Right ventricle myocardium inferior (tissue), 1 donor: ENCODE results near the gene NPLOC4. TPM values are rescaled to one million over a fixed set of nuclear protein-coding genes. Genes with fewer than 3 reads are reported as not detected.

Source experiments
- ATAC-seq: fragments of 200-7000 bp; cut with Tn5 transposase; one replicate; pipeline ENCODE4 v1.9.1; 2020; ENCODE audit warnings: mild to moderate bottlenecking, moderate library complexity
- DNase-seq: peaks from one replicate; pipeline ENCODE4 v3.0.0; 2021; ENCODE audit errors: missing footprints
- intact Hi-C: fragments of 100-400 bp; cut with DNase I; formaldehyde crosslinking; loops from one replicate; pipeline ENCODE4 v1.11.0; 2022
- total RNA-seq: library from RNA; stranded (reverse); fragmentation: NEBNext Ultra II Directional; extraction: Animal tissue kit (Norgen Biotek cat#: 25700); gene quantifications from one replicate; pipeline ENCODE4 v1.2.1, GENCODE V29; 2021
- donor health status: DM: no; HTN: yes; CAD: no; lungs with severe emphysema.

NPLOC4 gene
- total RNA-seq, 1 donor from 2014 or later = 82.0 TPM

DNA sequence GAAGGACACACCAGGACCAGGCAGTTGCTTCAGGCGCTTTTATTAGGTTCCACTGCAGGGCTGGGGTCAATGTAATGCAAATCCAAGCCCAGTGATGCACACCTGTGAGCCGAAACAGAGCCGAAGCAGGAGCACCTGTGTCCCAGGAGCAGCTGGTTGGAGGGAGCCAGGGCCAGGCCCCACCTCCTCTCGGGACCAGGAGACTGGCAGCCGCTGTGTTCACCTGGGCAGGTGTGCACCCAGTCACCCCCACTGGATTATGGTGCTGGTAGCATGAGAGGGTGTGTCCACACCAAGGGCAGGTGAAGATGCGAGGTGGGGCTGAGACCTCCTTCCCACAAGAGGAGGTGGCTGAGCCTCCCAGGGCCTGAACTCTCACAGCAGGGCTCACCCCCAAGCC lies 80.0 kb downstream of the NPLOC4 start:
- DNase-seq = peak; percentile 30
- intact Hi-C loops = no loop called here
- ATAC-seq = no peak

DNA sequence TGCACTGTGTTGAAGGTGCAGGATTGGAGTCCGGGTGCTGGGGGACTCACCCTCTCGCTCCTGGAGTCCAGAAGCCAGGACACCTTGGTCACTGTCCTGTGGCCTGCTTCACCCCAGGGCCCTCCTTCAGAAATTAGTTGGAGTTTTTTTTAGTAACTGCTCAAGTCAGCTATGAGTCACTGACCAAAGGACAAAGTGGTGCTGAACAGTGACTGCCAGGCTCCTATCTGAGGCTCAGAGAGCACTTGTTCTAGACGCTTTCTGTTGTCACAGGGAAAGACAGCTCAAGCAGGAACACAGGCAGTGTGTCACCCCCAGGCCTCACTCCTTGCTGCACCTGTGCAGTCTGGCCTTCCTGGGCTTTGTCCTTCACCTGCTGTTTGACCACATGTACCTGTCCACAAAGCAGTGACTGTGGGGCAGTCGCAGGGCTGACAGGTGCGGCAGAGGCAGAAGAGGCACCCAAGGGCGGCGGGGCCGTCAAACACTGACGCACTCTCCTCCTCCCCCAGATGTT lies 80.7 kb downstream of the NPLOC4 start:
- DNase-seq (peak; percentile 49), ATAC-seq (peak; percentile 37)
- intact Hi-C loops = no loop called here

DNA sequence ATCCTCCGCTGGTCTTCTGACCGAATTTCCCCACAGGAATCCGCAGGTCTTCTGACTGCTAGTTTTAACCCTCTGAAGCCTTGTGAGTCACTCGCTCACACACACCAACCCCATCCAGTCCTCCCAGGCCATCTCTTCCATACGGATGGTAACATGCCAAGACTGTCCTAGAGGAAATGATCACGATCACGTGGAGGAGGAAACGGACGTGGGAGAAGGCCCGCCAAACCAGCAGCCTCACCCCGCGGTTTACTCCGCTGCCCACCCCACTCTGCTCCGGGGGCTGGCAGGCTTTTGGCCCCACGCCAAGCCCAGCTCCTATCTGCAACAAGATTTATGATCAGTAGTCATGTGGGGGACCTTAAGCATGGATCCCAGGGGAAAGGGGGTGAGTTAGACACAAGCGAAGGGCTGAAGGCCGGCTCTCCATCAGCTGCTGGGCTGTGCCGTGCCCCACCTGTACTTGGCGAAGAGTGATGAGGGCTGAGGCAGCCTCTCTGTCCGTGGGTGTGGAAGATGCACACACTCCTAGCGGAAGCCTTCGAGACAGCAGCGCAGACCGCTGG lies 83.2 kb downstream of the NPLOC4 start:
- ATAC-seq (no peak), DNase-seq (peak; percentile 42)
- intact Hi-C loops = loop anchor here (5.0 kb wide), 1 partner anchor 36 kb away; no protein-coding TSS in a partner anchor

DNA sequence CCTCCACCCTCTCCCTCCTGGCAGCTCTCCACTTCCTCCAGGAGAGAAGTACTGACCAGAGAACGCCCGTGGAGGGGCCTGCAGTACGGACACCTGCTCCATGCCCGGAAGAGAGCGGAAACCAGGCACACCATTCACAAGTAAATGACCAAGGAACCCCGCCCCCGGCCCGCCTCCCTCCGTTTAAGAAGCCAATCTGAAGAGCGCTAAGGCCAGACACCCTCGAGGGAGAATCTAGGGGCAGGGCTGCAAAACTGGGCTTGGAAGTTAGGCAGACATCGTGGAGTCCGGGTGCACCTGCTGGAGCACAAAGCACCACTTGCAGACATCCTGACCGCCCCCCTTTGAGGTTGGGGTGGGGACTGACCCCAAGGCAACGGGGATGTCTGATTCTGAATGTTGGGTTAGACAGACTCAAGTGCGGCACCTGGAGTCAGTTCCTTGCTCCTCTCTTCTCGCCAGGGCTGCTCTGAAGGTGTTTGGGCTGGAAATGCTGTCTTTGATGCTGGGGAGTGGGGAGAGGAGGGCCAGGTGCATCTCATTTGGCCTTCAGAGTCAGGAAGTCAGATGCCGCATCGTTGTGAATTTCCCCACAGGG lies 83.8 kb downstream of the NPLOC4 start:
- DNase-seq (peak; percentile 81), ATAC-seq (peak; percentile 49)
- intact Hi-C loops = loop anchor here (5.0 kb wide), 1 partner anchor 36 kb away; no protein-coding TSS in a partner anchor

DNA sequence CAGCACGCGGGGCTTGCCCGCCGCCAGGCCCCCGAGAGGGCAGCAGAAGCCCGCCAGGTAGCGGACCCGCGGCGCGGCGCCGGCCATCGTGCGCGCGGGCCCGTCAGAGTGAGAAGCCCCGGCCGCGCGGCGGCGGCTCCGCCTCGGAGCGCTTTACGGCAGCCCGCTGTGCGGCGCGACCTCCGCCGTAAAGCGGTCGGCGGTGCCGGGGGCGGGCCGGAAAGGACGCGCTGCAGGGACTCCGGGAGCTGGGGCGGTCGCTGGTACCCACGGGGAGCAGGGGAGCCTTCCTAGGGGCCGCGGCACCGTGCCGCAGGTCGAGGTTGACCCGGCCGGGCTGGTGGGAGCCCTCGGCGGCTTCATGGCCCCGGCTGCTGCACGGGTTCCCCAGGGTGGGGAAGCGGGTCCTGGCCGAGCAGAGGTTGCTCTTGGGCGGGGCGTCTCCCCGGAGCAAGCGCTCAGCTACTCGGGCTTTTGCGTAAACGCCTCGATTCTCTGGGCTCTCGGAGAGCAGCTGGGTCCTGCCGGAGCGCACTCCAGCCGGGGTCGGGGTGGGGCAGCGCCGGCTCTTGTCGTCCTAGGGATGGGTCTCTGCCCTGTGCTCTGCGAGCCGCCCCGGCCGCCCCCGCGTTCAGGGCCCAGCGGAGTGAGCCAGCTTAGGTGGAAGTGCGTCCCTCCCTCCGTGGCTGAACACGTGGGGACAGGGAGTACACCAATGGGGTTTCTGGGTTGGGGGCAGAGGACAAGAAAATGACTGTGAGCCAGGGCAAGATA lies 84.5 kb downstream of the NPLOC4 start, which contains the start of gene FAAP100:
FAAP100 (minus strand) TSS at position 110 of the 774 bp plus-strand sequence; CDS start at position 87, 23 bp downstream.
- ATAC-seq = peak; percentile 82
- intact Hi-C loops = loop anchor here (5.0 kb wide), 1 partner anchor 35 kb away; no protein-coding TSS in a partner anchor
- peak; percentile 92 for DNase-seq

DNA sequence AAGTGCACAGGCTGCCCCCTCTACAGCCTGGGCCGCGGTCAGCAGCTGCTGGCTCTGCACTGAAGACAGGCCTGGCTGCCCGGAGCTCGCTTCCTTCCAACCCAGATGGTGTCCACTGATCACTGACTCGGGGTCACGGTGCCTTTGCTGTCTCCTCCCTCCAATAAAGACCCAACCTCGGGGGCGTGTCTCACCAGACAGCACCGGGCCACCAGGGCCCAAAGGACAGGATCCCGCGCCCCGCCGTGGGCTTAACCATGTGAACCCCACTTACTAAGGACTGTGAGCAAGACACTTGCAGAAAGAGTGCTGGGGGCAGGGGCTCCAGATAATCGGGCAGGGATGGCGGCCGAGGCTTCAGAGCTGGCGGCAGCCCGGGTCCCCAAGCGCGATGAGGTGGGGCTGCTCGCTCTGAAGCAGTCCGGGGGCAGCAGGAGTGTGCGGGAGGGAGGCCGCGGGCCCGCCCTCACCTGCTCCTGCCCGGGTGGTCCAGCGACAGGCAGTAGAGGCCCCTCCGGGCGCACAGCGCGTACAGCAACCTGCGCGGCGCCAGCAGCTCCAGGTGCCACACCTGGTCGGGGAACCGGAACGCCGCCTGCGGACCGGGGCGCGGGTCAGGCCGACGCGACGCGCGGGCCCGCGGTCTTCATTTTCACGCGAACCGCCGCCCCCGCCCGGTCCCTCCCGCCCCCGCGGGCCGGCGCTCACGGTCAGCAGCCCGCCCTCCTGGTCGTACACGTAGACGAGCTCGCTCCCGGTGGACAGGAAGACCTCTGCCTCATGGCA lies 85.3 kb downstream of the NPLOC4 start:
- intact Hi-C loops = loop anchor here (5.0 kb wide), 1 partner anchor 34 kb away; no protein-coding TSS in a partner anchor
- peak; percentile 12 for ATAC-seq
- DNase-seq = peak; percentile 66

DNA sequence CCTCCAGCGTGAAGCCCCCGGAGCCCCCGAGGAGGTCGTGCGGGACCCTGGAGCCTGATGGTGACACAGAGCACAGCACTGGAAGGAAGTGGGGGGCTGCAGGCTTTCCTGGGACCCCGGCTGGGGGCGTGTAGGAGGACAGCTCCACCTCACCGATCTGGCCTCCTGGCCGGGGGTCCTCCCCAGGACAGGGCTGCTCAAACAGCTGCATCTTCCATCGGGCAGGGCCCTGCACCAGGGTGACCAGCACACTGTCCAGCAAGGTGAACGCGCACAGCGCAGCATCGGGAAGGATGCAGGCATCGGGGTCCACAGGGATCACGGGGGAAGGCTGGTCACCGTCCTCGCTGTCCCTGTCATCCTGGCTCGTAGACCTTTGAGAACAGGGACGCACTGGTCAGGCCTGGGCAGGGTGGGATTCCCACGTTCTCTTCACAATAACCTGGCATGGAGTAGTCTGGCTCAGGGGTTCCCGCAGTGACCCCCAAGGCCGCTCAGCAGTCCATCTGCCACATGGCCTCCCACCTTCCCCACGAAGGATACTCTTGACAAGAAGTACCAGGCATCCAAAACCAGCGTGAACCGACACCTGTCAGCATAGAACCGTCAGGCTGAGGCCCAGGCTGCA lies 86.0 kb downstream of the NPLOC4 start:
- ATAC-seq = no peak
- DNase-seq = peak; percentile 31
- intact Hi-C loops = loop anchor here (5.0 kb wide), 1 partner anchor 34 kb away; no protein-coding TSS in a partner anchor

DNA sequence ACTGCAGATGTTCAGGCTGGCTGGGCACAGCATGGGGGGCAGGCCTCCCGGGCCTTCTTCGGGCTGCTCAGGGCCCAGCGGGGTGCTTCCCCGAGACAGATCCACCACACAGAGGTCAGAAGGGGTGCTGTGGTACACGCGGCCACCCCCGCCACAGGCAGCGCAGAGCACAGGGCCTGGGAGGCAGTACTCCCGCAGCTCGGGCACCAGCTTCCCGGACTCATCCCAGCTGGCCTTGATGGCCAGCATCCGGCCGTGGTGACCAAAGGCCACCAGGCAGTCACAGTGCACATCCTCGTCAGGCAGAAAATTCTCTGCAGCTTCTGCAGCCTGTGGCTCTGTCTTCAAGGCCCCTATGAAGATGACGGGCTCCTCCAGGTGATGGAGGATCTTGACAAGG lies 86.6 kb downstream of the NPLOC4 start:
- intact Hi-C loops = loop anchor here (5.0 kb wide), 1 partner anchor 33 kb away; no protein-coding TSS in a partner anchor
- no peak for ATAC-seq
- DNase-seq = peak; percentile 50

DNA sequence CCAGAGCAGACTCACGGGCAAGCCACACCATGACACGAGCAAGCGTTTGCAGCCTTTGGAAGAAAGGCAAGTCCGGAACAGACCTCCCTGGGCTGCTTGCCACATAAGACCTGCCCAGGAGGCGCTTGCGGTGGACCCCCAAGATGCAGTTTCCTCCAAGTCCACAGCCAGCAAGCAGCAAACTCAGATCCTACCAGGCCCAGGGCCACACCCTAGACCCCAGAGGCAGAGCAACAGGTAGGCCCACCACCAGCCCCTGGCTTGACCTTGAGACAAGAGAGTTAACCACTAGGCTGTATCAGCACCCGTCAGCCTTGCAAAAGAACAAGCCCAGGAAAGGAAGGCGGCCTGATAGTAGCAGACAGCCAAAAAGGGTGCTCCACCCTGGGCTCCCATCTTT lies 87.1 kb downstream of the NPLOC4 start:
- peak; percentile 30 for DNase-seq
- intact Hi-C loops = loop anchor here (5.0 kb wide), 1 partner anchor 33 kb away; no protein-coding TSS in a partner anchor
- ATAC-seq = no peak

DNA sequence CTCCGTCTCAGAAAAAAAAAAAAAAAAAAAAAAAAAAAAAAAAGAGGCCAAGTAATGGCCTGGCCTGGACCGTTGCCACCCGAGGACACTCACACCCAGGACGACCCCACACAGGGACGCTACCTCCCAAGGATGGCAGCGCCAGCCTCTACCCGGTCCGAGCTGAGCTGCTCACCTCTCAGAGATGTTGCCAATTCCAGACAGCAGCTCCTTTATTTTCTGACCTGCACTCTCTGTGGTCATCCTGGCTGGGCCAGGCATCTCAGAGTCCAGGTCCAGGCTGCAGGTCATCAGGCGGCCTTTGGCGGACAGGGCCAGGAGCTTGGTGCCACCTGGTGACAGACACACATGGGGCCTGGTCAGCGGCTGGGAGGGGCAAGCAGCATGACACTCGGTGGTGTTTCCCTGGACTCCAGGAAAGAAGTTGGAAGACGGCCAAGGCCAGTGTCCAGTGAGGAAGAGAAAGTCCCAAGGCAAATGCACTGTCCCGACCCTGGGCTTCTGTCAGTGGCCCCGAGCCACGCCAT lies 87.8 kb downstream of the NPLOC4 start:
- DNase-seq = peak; percentile 37
- ATAC-seq = no peak
- intact Hi-C loops = no loop called here

DNA sequence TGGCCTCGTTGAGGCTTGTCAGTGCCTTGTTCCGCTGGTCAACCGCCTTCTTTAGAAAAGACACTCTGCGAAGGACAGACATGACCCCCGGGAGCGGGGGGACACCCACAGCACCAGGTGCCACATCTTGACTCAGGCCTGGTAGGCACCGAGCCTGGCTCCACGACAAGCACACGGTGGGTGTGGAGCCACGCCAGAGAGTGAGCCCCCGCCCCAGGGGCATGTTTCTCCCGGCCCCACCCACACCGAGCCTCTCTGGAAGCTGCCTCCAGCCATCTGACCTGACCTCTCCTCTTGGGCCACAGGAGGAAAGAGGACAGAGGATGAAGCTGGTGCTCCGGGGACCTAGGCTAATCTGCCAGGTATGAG lies 89.3 kb downstream of the NPLOC4 start:
- DNase-seq (no peak), ATAC-seq (no peak)
- intact Hi-C loops = no loop called here

DNA sequence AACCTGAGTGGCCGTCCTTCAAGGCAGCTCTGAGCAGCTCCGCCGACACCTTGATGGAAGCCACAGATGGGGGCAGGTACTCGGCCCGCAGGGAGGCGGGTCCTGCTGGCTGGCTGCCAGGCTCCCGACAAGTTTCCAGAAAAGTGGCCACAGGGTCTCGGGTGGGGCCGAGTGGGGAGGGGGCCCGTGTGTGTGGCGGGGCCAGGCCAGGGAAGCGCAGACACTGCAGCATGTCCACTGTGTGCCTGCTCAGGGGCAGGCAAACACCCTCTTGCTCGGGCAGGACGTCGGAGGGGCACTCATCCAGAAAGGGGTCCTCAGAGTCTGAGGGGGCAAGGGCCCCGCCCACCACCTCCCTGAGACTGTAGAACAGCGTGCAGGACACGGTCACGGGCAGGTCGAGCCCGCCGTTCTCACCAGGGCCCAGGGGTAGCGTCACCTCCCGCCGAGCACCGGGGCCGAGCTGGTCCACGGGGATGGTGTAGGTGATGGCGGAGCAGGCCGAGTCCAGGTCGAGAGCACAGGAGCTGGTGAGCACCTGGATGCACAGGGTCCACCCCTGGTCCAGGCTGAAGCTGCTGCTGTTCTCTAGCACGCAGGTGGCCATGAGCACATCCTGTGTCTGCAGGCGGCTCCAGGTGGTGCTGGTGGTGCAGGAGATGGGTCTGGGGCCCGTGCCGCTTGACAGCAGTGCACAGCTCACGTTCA lies 89.9 kb downstream of the NPLOC4 start:
- DNase-seq (no peak), ATAC-seq (no peak)
- intact Hi-C loops = no loop called here

DNA sequence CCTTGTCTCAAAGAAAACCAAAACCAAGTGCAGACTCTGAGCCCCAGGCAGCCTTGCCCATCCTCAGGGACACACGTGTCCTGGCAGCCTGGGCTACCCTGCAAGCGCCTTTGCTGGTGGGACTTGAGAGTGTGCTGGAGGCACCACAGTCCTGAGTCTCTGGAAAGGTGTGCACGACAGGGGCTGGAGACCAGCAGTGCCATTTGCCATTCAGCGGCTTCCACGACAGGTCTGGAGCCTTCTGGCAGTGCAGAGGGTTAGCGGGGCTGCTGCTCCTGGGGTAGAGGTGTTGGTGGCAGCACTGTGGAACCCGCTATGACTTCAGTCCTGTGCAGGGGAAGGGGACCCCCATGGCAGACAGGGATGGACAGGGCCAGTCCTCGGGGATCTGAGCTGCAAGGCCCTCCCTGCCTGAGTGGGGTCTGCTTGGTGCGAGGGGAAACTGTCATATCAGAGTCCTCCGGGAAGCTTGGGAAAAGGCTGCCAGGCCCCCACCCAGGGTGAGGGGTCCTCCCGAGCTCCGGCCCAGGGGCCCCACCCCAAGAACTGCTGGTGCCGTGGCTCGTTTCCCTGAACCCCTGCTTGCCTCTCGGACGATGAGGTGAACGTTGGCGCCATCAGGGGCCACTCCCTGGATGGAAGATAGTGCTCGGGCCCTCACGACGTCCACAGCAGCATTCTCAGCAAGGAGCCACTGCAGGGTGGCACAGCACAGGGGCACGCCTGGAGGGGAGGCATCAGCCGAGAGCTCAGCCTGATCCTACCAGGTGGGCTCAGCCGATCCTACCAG lies 91.6 kb downstream of the NPLOC4 start:
- intact Hi-C loops = no loop called here
- no peak for ATAC-seq
- DNase-seq = no peak

DNA sequence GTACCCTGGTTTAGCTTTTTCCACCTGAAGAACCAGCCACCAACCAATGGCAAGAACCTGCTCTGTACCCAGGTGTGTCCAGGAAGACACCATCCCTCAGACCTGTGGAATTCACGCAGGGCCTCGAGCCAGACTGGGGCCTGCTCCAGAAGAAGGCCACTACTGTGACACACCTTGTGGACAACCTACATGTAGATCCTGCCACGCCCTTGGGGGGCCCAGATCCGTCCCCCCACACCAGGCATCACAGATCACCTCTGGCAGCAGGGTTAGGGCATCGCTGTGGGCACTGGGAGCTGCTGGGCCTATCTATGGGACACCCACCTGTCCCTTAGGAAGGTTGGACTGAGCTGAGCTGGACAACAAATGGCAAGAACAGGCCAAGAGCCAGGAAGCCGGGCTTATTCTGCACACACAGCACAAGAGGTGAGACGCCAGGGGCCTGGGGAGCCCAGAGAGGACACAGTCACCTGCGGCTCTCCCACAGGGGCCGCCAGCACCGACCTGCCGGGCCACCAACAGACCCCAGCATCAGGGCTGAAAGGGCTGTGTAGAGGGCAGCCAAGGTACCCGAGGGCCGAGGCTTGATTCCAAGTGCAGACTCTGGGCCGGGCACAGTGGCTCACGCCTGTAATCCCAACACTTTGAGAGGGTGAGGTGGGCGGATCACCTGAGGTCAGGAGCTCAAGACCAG lies 92.5 kb downstream of the NPLOC4 start:
- no peak for ATAC-seq
- intact Hi-C loops = no loop called here
- peak; percentile 68 for DNase-seq

DNA sequence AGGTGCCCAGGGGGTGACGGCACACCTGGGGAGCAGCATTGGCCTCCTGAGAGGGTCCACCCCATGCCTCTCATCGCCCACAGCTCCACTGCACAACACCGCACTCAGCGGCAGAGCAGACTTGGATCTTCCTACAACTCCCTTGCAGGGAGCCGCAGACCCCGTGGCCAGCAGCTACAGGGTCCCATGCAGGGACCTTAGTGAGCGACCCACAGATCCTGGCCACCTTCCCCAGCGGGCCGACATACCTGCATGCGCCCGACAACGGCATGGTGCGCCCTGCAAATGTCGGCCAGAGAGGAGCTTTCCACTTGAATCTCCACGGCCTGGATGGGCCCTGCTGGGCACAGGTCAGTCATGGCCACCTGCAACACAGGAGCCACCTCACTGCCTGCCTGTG lies 93.2 kb downstream of the NPLOC4 start:
- DNase-seq (peak; percentile 53), ATAC-seq (no peak)
- intact Hi-C loops = no loop called here

DNA sequence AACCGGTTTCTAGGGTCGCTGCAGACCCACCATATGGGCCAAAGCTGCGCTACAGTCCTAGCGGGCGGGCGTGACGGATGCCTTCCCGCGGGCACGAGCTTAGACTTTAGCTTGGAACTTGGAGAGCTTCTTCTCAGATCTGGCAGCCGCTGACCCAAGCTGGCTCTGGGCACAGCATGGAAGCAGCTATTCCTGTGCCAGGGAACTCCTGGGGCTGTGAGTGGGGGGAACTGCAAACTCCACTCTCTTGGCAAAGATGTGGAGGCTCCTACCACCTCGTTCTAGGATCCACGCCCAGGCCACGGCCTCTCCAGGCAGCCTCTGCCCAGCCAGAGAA lies 93.6 kb downstream of the NPLOC4 start:
- DNase-seq (peak; percentile 68), ATAC-seq (peak; percentile 85)
- intact Hi-C loops = no loop called here
